PFSK-1 (cell line): Measurements from ENCODE around the gene GMPPA.

Experiments used
- FOXP2 ChIP-seq: optimal IDR thresholded peaks from 2 replicates; pipeline ENCODE3; 2011; ENCODE audit warnings: borderline replicate concordance, control low read depth, inconsistent platforms; ENCODE audit not compliant: insufficient read depth; ENCODE audit errors: extremely low read length, extremely low read depth
- POLR2AphosphoS5 ChIP-seq: IDR thresholded peaks from 2 replicates; pipeline ENCODE4 v1.6.1; 2012; ENCODE audit warnings: low read depth, mild to moderate bottlenecking, control low read depth, low read length, moderate library complexity
- REST ChIP-seq, 2 experiments: IDR thresholded peaks; 2 replicates each; pipeline versions ENCODE4 v1.6.1 to v1.8.0; 2011 to 2012; ENCODE audit warnings: low read depth in 2 of 2, low read length in 2 of 2, control low read depth in 1 of 2, inconsistent platforms in 1 of 2, mild to moderate bottlenecking in 1 of 2, moderate library complexity in 1 of 2; ENCODE audit not compliant: insufficient read depth in 1 of 2
- SIN3A ChIP-seq: IDR thresholded peaks from 2 replicates; pipeline ENCODE4 v1.6.1; 2012; ENCODE audit warnings: mild to moderate bottlenecking, low read length, moderate library complexity, borderline replicate concordance; ENCODE audit not compliant: insufficient read depth
- TAF1 ChIP-seq: IDR thresholded peaks from 2 replicates; pipeline ENCODE4 v1.6.1; 2012; ENCODE audit warnings: low read length, control low read depth, borderline replicate concordance; ENCODE audit not compliant: insufficient read depth

The GMPPA gene

DNA sequence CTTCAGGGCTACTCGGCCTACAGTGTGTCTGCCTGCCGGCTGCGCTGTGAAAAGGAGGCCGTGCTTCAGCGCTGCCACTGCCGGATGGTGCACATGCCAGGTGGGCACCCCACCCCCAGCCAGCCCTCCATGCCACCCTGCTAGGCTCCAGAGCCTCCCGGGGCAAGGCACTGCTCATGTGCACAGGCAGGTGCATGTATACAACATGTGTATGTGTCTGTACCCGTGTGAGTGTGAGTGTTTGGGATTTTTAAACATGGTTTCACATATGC, 33.6 kb downstream of the GMPPA start:
- TF ChIP-seq POLR2AphosphoS5 (no peak), SIN3A (no peak), REST (IDR thresholded peaks at IDR 0.05; ENCODE audit: insufficient read depth in 1 of 2, low read depth in 2 of 2, low read length in 2 of 2) (no peak), FOXP2 (no peak), TAF1 (no peak)

DNA sequence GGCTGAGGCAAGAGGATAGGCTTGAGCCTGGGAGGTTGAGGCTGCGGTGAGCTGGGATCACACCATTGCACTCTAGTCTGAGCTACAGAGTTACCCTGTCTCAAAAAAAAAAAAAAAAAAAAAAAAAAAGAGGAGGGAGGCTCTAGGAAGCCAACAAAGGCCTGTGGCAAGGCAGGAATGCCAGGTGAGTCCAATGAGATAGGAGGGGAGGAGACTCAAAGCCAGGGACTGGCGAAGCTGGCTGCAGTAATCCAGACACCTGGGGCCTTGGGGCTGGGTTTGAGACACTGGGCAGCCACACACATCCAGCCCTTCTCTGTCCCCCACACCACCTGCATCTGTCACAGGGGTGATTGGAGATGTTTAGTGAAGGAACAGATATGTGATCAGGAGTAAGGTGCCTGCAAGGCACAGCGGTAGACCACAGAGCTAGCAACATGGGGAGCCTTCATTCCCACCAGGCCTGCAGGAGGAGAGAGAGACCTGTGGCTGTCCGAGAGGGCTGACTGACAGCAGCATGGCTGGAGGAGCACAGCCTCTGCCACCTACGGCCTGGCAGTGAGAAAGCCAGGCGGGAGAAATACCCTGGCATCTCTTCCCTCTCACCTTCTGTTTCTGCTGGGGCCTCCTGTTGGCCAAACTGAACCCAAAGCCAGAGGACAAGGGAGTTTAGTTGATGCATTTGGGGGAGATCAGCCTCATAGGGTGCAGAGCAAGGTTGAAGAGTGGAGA, 35.4 kb downstream of the GMPPA start:
- no peak for TF ChIP-seq TAF1
- TF ChIP-seq POLR2AphosphoS5: no peak
- TF ChIP-seq FOXP2: no peak
- no peak for TF ChIP-seq REST (IDR thresholded peaks at IDR 0.05; ENCODE audit: insufficient read depth in 1 of 2, low read depth in 2 of 2, low read length in 2 of 2)

GRCh38 chr2:219536425-219536824, 37.7 kb downstream of the GMPPA start:
- TF ChIP-seq POLR2AphosphoS5 (no peak), SIN3A (no peak), FOXP2 (no peak), TAF1 (no peak)

DNA sequence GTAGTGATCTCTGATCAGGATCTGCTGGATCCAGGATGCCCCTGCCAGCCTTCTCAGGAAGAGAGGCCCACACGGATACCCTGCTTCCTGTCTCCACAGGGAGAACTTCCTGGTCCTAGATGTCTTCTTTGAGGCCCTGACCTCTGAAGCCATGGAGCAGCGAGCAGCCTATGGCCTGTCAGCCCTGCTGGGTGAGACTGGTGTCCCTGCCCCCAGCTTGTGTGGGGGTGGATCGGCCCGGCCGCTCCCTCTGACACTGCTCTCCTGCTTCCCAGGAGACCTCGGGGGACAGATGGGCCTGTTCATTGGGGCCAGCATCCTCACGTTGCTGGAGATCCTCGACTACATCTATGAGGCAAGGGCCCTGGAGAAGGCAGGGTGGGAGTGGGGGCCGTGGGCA, 38.3 kb downstream of the GMPPA start:
- TF ChIP-seq SIN3A (no peak), TAF1 (no peak), REST (IDR thresholded peaks at IDR 0.05; ENCODE audit: insufficient read depth in 1 of 2, low read depth in 2 of 2, low read length in 2 of 2) (no peak), FOXP2 (no peak), POLR2AphosphoS5 (no peak)

- TF ChIP-seq FOXP2 (no peak), REST (IDR thresholded peaks at IDR 0.05; ENCODE audit: insufficient read depth in 1 of 2, low read depth in 2 of 2, low read length in 2 of 2) (no peak), SIN3A (no peak)
Measured at GRCh38 chr2:219537657-219538488, 39.2 kb downstream of the GMPPA start.
